ENCODE data around the gene EFNA3.

- TF ChIP-seq CTCF (IDR thresholded peaks at IDR 0.05; ENCODE audit: poor library complexity) (no peak), EZH2 (IDR thresholded peaks at IDR 0.05; ENCODE audit: borderline replicate concordance) (no peak)
Measured at GRCh38 chr1:155123801-155124200, 45.2 kb downstream of the EFNA3 start.
